OCI-LY1 (cell line): ENCODE data around the gene RPL12.

Experiments used
- H2AFZ ChIP-seq: fragments of 200-600 bp; sonication (generic), shearing (Covaris generic); 2 replicates; pipeline ENCODE4 v1.6.0; 2014; ENCODE audit warnings: antibody characterized with exemption, mild to moderate bottlenecking, low read length
- H3F3A ChIP-seq: fragments of 200-600 bp; sonication (generic), shearing (Covaris generic); 2 replicates; pipeline ENCODE4 v1.6.0; 2014; ENCODE audit warnings: mild to moderate bottlenecking, antibody characterized with exemption, low read length, moderate library complexity; ENCODE audit not compliant: insufficient read depth
- H3K27ac ChIP-seq: fragments of 200-600 bp; sonication (generic); 2 replicates; pipeline ENCODE4 v1.5.1; 2014; ENCODE audit warnings: low read length, mixed run types, mild to moderate bottlenecking, low read depth; ENCODE audit not compliant: poor library complexity, severe bottlenecking
- H3K27me3 ChIP-seq: fragments of 200-600 bp; sonication (generic); 2 replicates; pipeline ENCODE4 v1.6.0; 2014; ENCODE audit warnings: antibody characterized with exemption, mild to moderate bottlenecking, low read length, moderate library complexity; ENCODE audit not compliant: insufficient read depth
- H3K36me3 ChIP-seq: fragments of 200-600 bp; sonication (generic); 2 replicates; pipeline ENCODE4 v1.6.1; 2014; ENCODE audit warnings: mild to moderate bottlenecking, antibody characterized with exemption, low read length, moderate library complexity, mixed read lengths; ENCODE audit not compliant: insufficient read depth
- H3K4me1 ChIP-seq: fragments of 200-600 bp; sonication (generic); 2 replicates; pipeline ENCODE4 v1.5.1; 2014; ENCODE audit warnings: mild to moderate bottlenecking, low read length, moderate library complexity; ENCODE audit not compliant: insufficient read depth, severe bottlenecking
- H3K4me2 ChIP-seq: fragments of 200-600 bp; sonication (generic), shearing (Covaris generic); 2 replicates; pipeline ENCODE4 v1.6.1; 2014; ENCODE audit warnings: low read length
- H3K4me3 ChIP-seq: fragments of 200-600 bp; sonication (generic); 2 replicates; pipeline ENCODE4 v1.5.1; 2014; ENCODE audit warnings: low read length, low read depth, mild to moderate bottlenecking, mixed read lengths; ENCODE audit not compliant: poor library complexity, severe bottlenecking
- H3K79me2 ChIP-seq: fragments of 200-600 bp; shearing (Covaris generic); 2 replicates; pipeline ENCODE4 v1.6.1; 2016; ENCODE audit warnings: mixed run types, low read length, mixed read lengths; ENCODE audit not compliant: insufficient read depth
- H3K9ac ChIP-seq: fragments of 200-600 bp; sonication (generic), shearing (Covaris generic); 2 replicates; pipeline ENCODE4 v1.6.1; 2014; ENCODE audit warnings: mild to moderate bottlenecking, low read length, mixed read lengths
- H3K9me2 ChIP-seq: fragments of 200-600 bp; sonication (generic), shearing (Covaris generic); 2 replicates; pipeline ENCODE4 v1.6.1; 2014; ENCODE audit warnings: low read depth, mild to moderate bottlenecking, low read length, mixed read lengths
- H3K9me3 ChIP-seq: fragments of 200-600 bp; shearing (Covaris generic); 2 replicates; pipeline ENCODE4 v1.6.1; 2014; ENCODE audit warnings: low read length, mixed read lengths
- H4K20me1 ChIP-seq: fragments of 200-600 bp; sonication (generic), shearing (Covaris generic); 2 replicates; pipeline ENCODE4 v1.6.0; 2016; ENCODE audit warnings: mild to moderate bottlenecking, low read length; ENCODE audit not compliant: insufficient read depth
- EZH2 ChIP-seq: fragments of 200-600 bp; sonication (generic), shearing (Covaris generic); IDR thresholded peaks from 2 replicates; pipeline ENCODE4 v1.8.0; 2017; ENCODE audit warnings: borderline replicate concordance, mixed run types, mild to moderate bottlenecking, antibody characterized with exemption, low read length, moderate library complexity, mixed read lengths
- TF ChIP-seq, protein P1 (sequence below): fragments of 200-600 bp; sonication (generic), shearing (Covaris generic); IDR thresholded peaks from 2 replicates; pipeline ENCODE4 v1.5.1; 2017; ENCODE audit warnings: mild to moderate bottlenecking, antibody characterized with exemption, low read length, moderate library complexity, mixed read lengths

Gene RPL12

DNA sequence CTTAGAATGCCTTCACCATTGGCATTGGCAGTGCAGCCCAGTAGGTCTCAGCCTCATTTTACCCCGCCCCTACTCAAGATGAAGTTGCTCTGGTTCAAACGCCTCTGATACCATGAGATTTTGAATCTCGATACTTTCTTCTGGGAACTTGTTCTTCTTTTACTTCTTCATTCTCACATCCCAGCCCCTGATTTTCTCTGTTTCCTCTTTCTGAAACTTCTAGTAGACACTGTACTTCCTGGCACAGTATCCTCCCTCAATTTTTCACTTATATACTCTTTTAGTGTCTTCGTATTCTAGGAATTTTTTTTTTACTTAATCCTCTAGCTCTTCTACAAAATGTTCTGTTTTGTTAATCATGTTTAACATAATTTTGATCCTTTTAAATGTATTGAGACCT, 40.1 kb downstream of the RPL12 start:
- no peaks in the 10 kb centered on the region for H3K36me3 ChIP-seq
- H3K27me3 ChIP-seq: no peaks in the 10 kb centered on the region
- no peak for TF ChIP-seq EZH2
- TF ChIP-seq, protein P1, sequence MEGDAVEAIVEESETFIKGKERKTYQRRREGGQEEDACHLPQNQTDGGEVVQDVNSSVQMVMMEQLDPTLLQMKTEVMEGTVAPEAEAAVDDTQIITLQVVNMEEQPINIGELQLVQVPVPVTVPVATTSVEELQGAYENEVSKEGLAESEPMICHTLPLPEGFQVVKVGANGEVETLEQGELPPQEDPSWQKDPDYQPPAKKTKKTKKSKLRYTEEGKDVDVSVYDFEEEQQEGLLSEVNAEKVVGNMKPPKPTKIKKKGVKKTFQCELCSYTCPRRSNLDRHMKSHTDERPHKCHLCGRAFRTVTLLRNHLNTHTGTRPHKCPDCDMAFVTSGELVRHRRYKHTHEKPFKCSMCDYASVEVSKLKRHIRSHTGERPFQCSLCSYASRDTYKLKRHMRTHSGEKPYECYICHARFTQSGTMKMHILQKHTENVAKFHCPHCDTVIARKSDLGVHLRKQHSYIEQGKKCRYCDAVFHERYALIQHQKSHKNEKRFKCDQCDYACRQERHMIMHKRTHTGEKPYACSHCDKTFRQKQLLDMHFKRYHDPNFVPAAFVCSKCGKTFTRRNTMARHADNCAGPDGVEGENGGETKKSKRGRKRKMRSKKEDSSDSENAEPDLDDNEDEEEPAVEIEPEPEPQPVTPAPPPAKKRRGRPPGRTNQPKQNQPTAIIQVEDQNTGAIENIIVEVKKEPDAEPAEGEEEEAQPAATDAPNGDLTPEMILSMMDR: no peak
- H3K9me3 ChIP-seq: no peaks in the 10 kb centered on the region
- H2AFZ ChIP-seq: no peak overlapping the region
- no peaks in the 10 kb centered on the region for H3K4me1 ChIP-seq
- no peaks in the 10 kb centered on the region for H3K79me2 ChIP-seq
- H3F3A ChIP-seq: no peaks in the 10 kb centered on the region
- H3K4me2 ChIP-seq: no peak overlapping the region
- H3K4me3 ChIP-seq: no peak overlapping the region
- H3K9me2 ChIP-seq: no peaks in the 10 kb centered on the region
- H4K20me1 ChIP-seq: no peaks in the 10 kb centered on the region
- H3K27ac ChIP-seq: no peak overlapping the region
- H3K9ac ChIP-seq: no peak overlapping the region

DNA sequence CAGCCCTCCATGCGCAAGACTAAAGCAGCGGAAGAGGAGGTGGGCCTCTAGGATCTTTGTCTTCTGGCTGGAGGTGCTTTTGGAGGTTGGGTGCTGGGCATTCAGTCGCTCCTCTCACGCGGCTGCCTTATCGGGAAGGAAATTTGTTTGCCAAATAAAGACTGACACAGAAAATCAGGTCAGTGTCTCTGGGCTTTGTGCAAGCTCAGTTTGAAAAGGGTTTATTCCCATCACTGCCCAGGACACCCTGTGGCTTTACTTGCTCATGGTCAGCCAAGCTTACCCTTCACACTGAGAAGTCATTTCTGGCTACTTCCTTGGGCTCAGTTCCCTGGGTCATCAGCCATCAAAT, 43.7 kb downstream of the RPL12 start:
- Histone ChIP-seq H3K27ac (no peak overlapping the region), H3K4me3 (no peak overlapping the region), H4K20me1 (no peaks in the 10 kb centered on the region), H3K36me3 (no peaks in the 10 kb centered on the region), H3K27me3 (no peaks in the 10 kb centered on the region), H3K9me3 (no peaks in the 10 kb centered on the region), H2AFZ (no peak overlapping the region), H3K79me2 (no peaks in the 10 kb centered on the region), H3K4me1 (no peaks in the 10 kb centered on the region), H3F3A (no peaks in the 10 kb centered on the region), H3K9me2 (no peaks in the 10 kb centered on the region), H3K4me2 (no peak overlapping the region), H3K9ac (no peak overlapping the region)
- TF ChIP-seq EZH2: no peak
- TF ChIP-seq, protein P1: no peak

DNA sequence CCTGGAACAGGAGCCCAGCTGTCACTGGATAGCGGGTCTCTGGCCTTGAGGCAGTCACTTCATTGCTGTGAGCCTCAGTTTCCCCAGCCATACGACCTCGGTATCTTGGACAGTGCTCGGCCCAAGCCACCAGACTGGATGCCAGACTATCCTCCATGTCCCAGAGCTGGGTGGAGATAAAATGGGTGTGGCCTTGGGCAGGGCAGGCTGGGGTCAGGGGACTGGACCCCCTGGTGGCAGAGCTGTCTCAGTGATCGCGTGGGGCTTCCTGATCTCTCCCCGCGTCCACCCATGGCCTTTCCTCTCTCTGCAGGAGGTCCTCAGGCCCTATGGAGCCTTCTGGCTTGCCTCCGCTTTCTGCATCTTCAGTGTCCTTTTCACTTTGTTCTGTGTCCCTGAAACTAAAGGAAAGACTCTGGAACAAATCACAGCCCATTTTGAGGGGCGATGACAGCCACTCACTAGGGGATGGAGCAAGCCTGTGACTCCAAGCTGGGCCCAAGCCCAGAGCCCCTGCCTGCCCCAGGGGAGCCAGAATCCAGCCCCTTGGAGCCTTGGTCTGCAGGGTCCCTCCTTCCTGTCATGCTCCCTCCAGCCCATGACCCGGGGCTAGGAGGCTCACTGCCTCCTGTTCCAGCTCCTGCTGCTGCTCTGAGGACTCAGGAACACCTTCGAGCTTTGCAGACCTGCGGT, 44.3 kb downstream of the RPL12 start:
- Histone ChIP-seq H3K27me3 (no peaks in the 10 kb centered on the region), H3K9me3 (no peaks in the 10 kb centered on the region), H3K9ac (no peak overlapping the region), H3K4me1 (no peaks in the 10 kb centered on the region), H2AFZ (no peak overlapping the region), H3K9me2 (no peaks in the 10 kb centered on the region), H3K4me3 (no peak overlapping the region), H3K4me2 (no peak overlapping the region), H4K20me1 (no peaks in the 10 kb centered on the region), H3F3A (no peaks in the 10 kb centered on the region), H3K27ac (no peak overlapping the region), H3K79me2 (no peaks in the 10 kb centered on the region), H3K36me3 (no peaks in the 10 kb centered on the region)
- TF ChIP-seq EZH2: no peak
- TF ChIP-seq, protein P1: no peak
